BLaER1 treated with 17β-estradiol and CSF1 and Interleukin-3, amounts not matched to agents 10 nM and 100 nM (cell line): ENCODE results near the gene CLEC16A.

Experiments
- H3K27ac ChIP-seq, 11 experiments: shearing (Covaris generic); formaldehyde crosslinking; 2 replicates each; pipeline ENCODE4 v1.8.1; 2022
- H3K27me3 ChIP-seq, 11 experiments: shearing (Covaris generic); formaldehyde crosslinking; 2 replicates each; pipeline ENCODE4 v1.8.1; 2022
- H3K36me3 ChIP-seq, 11 experiments: shearing (Covaris generic); formaldehyde crosslinking; 2 replicates each; pipeline ENCODE4 v1.8.1; 2022
- H3K4me1 ChIP-seq, 10 experiments: shearing (Covaris generic); formaldehyde crosslinking; 2 replicates each; pipeline ENCODE4 v1.8.1; 2022
- H3K4me2 ChIP-seq, 11 experiments: shearing (Covaris generic); formaldehyde crosslinking; 2 replicates each; pipeline ENCODE4 v1.8.1; 2022
- H3K4me3 ChIP-seq, 10 experiments: shearing (Covaris generic); formaldehyde crosslinking; 2 replicates each; pipeline ENCODE4 v1.8.1; 2022
- H3K9ac ChIP-seq, 11 experiments: shearing (Covaris generic); formaldehyde crosslinking; 2 replicates each; pipeline ENCODE4 v1.8.1; 2022
- H3K9me3 ChIP-seq, 11 experiments: shearing (Covaris generic); formaldehyde crosslinking; replicated peaks in 1 of 11; 2 replicates each; pipeline ENCODE4 v1.8.1; 2022
- H4K20me1 ChIP-seq, 11 experiments: shearing (Covaris generic); formaldehyde crosslinking; 2 replicates each; pipeline ENCODE4 v1.8.1; 2022
- Cebpa-rat ChIP-seq, 11 experiments: shearing (Covaris generic); IDR thresholded peaks; 2 replicates each; pipeline ENCODE4 v1.8.1; 2022

Gene CLEC16A

DNA sequence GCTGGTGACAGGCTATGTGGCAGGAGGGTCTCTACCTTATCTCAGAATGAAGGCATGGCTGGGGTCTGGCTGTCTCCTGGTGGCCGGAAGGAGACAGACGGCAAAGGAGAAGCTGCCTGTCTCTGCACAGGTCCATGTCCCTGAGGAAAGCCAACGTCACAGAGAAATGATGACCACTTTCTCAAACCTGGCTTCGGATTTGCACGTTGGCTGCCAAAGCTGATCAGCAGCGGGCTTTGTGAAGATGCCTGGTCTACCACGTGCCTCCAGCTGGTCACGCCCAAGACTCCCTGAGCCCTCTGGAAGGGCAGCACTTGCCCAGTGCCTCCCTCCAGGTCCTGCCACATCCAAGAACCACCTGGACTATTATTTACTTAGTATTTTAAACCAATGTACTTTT, 10.5 kb upstream of the CLEC16A start:
- Histone ChIP-seq H3K36me3 (peaks cover 31 to 65% (median 41%) of the 10 kb centered on the region in 11 experiments; a peak in 20 of 22 replicates), H3K4me2 (peak overlapping the region in 5 of 11 experiments; percentile 8 to 45 (median 38); a peak in 5 of 22 replicates), H3K9ac (0 out of 22 replicates have a peak overlapping the region, but pooled peaks of 1 of the 11 experiments have one; percentile 15), H4K20me1 (peaks cover 88 to 100% (median 100%) of the 10 kb centered on the region in 11 experiments), H3K27me3 (no peaks in the 10 kb centered on the region), H3K4me3 (no peak overlapping the region), H3K4me1 (peaks cover 67 to 90% (median 84%) of the 10 kb centered on the region in 10 experiments), H3K9me3 (no peaks in the 10 kb centered on the region), H3K27ac (peak overlapping the region in 5 of 11 experiments; percentile 9 to 32 (median 23); a peak in 4 of 22 replicates)
- TF ChIP-seq Cebpa-rat (IDR thresholded peaks at IDR 0.05): no peak

DNA sequence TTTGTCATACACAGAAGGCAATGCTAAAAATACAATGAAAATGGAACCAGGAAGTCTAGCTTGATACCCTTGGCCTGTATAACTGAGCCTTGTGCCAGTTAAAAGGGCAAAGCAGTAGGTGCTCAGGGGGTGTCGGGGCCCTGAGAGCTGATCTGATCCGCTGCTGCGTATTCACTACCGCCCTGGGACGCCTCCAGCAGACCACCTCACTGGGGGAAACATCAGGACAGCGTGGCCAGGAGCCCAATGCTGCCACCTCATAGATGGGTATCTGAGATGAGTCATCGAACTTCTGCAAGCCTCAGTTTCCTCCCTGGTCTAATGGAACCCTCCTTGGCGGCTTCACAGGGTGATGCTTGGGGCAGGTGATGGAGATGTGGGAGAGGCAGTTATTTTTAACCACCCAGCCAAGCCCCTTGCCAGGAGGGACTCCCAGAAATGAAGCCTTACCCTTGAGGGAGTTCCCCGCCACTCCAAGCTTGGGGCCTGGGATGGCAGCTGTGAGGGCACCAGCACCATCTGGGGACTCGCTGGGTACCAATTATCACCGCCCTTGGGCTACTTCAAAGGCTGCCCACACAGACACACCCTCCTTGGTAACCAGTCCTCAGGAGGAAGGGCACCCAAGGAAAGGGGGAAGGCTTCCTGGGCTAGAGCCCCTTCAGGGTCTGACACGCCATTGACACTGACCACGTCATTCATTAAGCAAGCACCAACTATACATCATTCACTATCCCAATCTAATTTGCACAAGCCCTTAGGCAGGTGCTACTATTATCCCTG, 9.8 kb upstream of the CLEC16A start:
- peak overlapping the region; percentile 10 to 45 (median 38); a peak in 16 of 22 replicates for H3K4me2 ChIP-seq
- peaks cover 73 to 92% (median 86%) of the 10 kb centered on the region in 10 experiments for H3K4me1 ChIP-seq
- peaks cover 29 to 58% (median 39%) of the 10 kb centered on the region in 11 experiments; a peak in 20 of 22 replicates for H3K36me3 ChIP-seq
- peak overlapping the region in 1 of 11 experiments; percentile 31; a peak in 1 of 22 replicates for H3K27ac ChIP-seq
- H4K20me1 ChIP-seq: peaks cover 88 to 100% (median 100%) of the 10 kb centered on the region in 11 experiments
- TF ChIP-seq Cebpa-rat (IDR thresholded peaks at IDR 0.05): no peak
- no peak overlapping the region for H3K4me3 ChIP-seq
- H3K27me3 ChIP-seq: no peaks in the 10 kb centered on the region
- H3K9me3 ChIP-seq: no peaks in the 10 kb centered on the region
- H3K9ac ChIP-seq: no peak overlapping the region

GRCh38 chr16:10935226-10935915, 9.0 kb upstream of the CLEC16A start:
- Histone ChIP-seq H3K9ac (0 out of 22 replicates have a peak overlapping the region, but pooled peaks of 2 of the 11 experiments have one; percentile 1 to 29), H3K4me2 (peak overlapping the region in 9 of 11 experiments; percentile 35 to 100 (median 99); a peak in 10 of 22 replicates), H3K4me1 (peaks cover 75 to 92% (median 86%) of the 10 kb centered on the region in 10 experiments), H3K36me3 (peaks cover 27 to 58% (median 39%) of the 10 kb centered on the region in 11 experiments; a peak in 20 of 22 replicates), H3K27me3 (no peaks in the 10 kb centered on the region), H3K9me3 (no peaks in the 10 kb centered on the region), H3K4me3 (no peak overlapping the region), H4K20me1 (peaks cover 88 to 100% (median 100%) of the 10 kb centered on the region in 11 experiments), H3K27ac (no peak overlapping the region)
- TF ChIP-seq Cebpa-rat (IDR thresholded peaks at IDR 0.05): no peak

DNA sequence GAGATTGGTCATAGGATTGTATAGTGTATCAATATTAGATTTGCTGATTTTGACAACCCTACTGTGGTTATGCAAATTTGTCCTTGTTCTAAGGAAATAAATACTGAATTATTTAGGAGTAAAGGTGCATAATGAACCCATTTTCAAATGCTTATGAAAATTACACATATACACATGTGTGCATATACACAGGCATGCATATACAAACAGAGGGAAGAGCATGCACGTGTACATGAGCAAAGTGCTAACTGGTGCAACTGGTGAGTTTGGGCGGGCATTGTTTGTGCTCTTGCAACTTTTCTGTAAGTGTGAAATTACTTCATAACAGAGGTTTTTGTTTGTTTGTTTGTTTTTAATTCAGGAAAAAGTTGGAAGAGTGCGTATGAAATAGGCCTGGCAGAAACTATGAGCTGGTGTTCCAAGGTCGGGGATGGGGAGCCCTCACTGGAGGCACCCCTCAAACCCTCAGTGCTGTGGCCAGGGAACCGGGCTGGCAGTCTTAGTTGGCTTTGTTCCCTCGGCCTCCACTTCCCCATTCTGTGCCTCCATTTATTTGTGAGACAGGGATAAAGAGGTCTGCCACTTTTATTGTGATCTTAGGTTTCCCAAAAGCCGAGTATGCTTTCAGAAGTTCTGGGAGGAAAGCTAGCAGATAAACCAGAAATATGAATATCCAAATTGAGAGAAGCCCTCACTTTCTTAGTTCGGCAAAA, 7.9 kb upstream of the CLEC16A start:
- TF ChIP-seq Cebpa-rat (IDR thresholded peaks at IDR 0.05): no peak
- H3K4me2 ChIP-seq: peak overlapping the region; percentile 90 to 100 (median 99)

GRCh38 chr16:10937068-10937859, 7.1 kb upstream of the CLEC16A start:
- H3K9me3 ChIP-seq: no peaks in the 10 kb centered on the region
- peaks cover 75 to 89% (median 85%) of the 10 kb centered on the region in 10 experiments for H3K4me1 ChIP-seq
- peak overlapping the region; percentile 16 to 84 (median 50); a peak in 18 of 20 replicates for H3K4me3 ChIP-seq
- peaks cover 19 to 42% (median 29%) of the 10 kb centered on the region in 11 experiments; a peak in 20 of 22 replicates for H3K36me3 ChIP-seq
- peak overlapping the region in 10 of 11 experiments; percentile 24 to 65 (median 48); a peak in 19 of 22 replicates for H3K27ac ChIP-seq
- H3K4me2 ChIP-seq: peak overlapping the region; percentile 90 to 100 (median 99)
- no peak for TF ChIP-seq Cebpa-rat (IDR thresholded peaks at IDR 0.05)
- H3K27me3 ChIP-seq: no peaks in the 10 kb centered on the region
- peak overlapping the region; percentile 33 to 92 (median 72) for H3K9ac ChIP-seq
- peaks cover 80 to 96% (median 92%) of the 10 kb centered on the region in 11 experiments for H4K20me1 ChIP-seq

More for the DNA sequence above, 7.9 kb upstream of the CLEC16A start:
- H3K27ac ChIP-seq: peak overlapping the region in 10 of 11 experiments; percentile 24 to 65 (median 48); a peak in 18 of 22 replicates
- peaks cover 27 to 51% (median 36%) of the 10 kb centered on the region in 11 experiments; a peak in 20 of 22 replicates for H3K36me3 ChIP-seq
- peaks cover 88 to 100% (median 100%) of the 10 kb centered on the region in 11 experiments for H4K20me1 ChIP-seq
- no peaks in the 10 kb centered on the region for H3K27me3 ChIP-seq
- peak overlapping the region in 4 of 10 experiments; percentile 45 to 82 (median 62); a peak in 4 of 20 replicates for H3K4me3 ChIP-seq
- H3K4me1 ChIP-seq: peaks cover 75 to 92% (median 86%) of the 10 kb centered on the region in 10 experiments
- H3K9me3 ChIP-seq: no peaks in the 10 kb centered on the region
- peak overlapping the region; percentile 33 to 92 (median 72); a peak in 19 of 22 replicates for H3K9ac ChIP-seq

- peak overlapping the region; percentile 9 to 92 (median 63); a peak in 21 of 22 replicates for H3K9ac ChIP-seq
These were observed 6.0 kb upstream of the CLEC16A start for GRCh38 chr16:10938321-10938720.

More at GRCh38 chr16:10938321-10938720, 6.0 kb upstream of the CLEC16A start:
- H3K9me3 ChIP-seq: no peaks in the 10 kb centered on the region
- H3K4me1 ChIP-seq: peaks cover 81 to 90% (median 85%) of the 10 kb centered on the region in 10 experiments
- H3K4me2 ChIP-seq: peak overlapping the region; percentile 90 to 100 (median 99)
- H3K27me3 ChIP-seq: no peaks in the 10 kb centered on the region
- no peak for TF ChIP-seq Cebpa-rat (IDR thresholded peaks at IDR 0.05)
- H3K36me3 ChIP-seq: peaks cover 13 to 32% (median 23%) of the 10 kb centered on the region in 11 experiments; a peak in 19 of 22 replicates
- peak overlapping the region; percentile 38 to 84 (median 77); a peak in 17 of 20 replicates for H3K4me3 ChIP-seq
- H4K20me1 ChIP-seq: peaks cover 69 to 85% (median 82%) of the 10 kb centered on the region in 11 experiments
- H3K27ac ChIP-seq: peak overlapping the region; percentile 7 to 64 (median 43); a peak in 12 of 22 replicates
